Measurements from ENCODE around the gene C1orf35. TPM values are rescaled to one million over a fixed set of nuclear protein-coding genes. Genes with fewer than 3 reads are reported as not detected.

Gene C1orf35
- total RNA-seq, 1 donor from 2014 or later: 21.9 TPM

GRCh38 chr1:228150461-228151179 lies 47.5 kb upstream of the C1orf35 start:
- TF ChIP-seq CTCF (IDR thresholded peaks at IDR 0.05; ENCODE audit: partially characterized antibody, unreplicated experiment): no peak
- no peak overlapping the region for H3K4me3 Mint-ChIP-seq (ENCODE audit: unreplicated experiment)
- no peaks in the 10 kb centered on the region for H3K4me1 Mint-ChIP-seq (ENCODE audit: low read depth, unreplicated experiment)
- no peak for DNase-seq
- H3K9me3 Mint-ChIP-seq (ENCODE audit: unreplicated experiment): no peaks in the 10 kb centered on the region
- no peak overlapping the region for H3K27ac Mint-ChIP-seq (ENCODE audit: unreplicated experiment)
- H3K27me3 Mint-ChIP-seq (ENCODE audit: unreplicated experiment): peaks cover 9% of the 10 kb centered on the region
- H3K36me3 Mint-ChIP-seq (ENCODE audit: unreplicated experiment): no peaks in the 10 kb centered on the region

DNA sequence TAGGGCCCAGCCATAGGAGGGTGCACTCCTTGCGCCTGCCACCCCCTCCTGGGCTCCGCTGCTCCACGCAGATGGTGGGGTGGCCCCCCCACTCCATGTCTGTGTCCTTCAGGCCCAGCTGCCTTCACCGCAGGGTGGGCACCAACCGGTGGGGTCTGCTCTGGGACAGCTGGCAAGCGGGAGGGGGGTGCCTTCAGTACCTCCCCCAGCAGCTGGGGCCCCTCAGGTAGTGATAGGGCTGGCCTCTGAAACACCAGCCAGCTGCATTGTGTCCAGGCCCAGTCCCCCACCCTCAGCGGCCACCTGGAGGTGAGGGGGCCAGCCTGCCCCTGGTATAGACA lies 47.0 kb upstream of the C1orf35 start:
- no peak for DNase-seq
- no peak overlapping the region for H3K27ac Mint-ChIP-seq (ENCODE audit: unreplicated experiment)
- H3K9me3 Mint-ChIP-seq (ENCODE audit: unreplicated experiment): no peaks in the 10 kb centered on the region
- peaks cover 9% of the 10 kb centered on the region for H3K27me3 Mint-ChIP-seq (ENCODE audit: unreplicated experiment)
- H3K36me3 Mint-ChIP-seq (ENCODE audit: unreplicated experiment): no peaks in the 10 kb centered on the region
- TF ChIP-seq CTCF (IDR thresholded peaks at IDR 0.05; ENCODE audit: partially characterized antibody, unreplicated experiment): no peak
- H3K4me1 Mint-ChIP-seq (ENCODE audit: low read depth, unreplicated experiment): no peaks in the 10 kb centered on the region
- H3K4me3 Mint-ChIP-seq (ENCODE audit: unreplicated experiment): no peak overlapping the region

DNA sequence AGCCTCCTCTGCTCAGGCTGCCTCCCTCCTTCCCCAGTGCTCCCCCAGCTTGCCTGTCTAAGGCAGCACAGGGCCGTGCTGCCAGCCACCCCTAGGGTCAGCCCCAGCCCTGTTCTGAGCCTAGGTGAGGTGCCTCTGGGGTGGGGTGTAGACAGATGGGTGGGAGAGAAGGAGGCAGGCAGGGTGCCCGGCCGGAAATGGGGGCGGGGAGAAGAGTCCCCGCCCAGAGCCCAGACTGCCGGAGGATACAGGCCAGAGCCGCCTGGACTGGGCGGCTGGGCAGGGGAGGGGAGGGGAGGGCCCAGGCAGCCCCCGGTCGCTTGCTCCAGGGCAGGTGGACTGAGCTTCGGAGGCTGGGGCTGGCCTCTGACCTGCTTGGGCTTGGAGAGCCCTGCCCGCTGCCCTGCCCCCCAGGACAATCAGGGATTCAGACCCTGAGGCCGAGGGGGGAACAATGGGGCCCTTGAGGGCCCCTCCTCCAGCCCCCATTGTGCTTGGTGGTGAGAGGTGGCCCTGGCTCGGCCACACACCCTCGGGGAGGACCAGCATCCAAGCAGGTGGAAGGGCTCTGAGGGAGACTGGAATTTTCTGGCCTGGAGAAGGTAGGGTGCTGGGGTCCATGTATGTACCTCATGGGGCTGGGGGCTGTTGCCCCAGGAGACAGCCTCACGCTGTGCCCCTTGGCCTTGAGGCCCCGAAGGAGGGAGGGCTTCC lies 46.4 kb upstream of the C1orf35 start, which contains the start of gene GJC2:
Gene GJC2 (plus strand): TSS at position 525 of the 714 bp plus-strand sequence. CDS start 7,829 bp downstream, outside the sequence.
- DNase-seq: peak; percentile 26
- no peaks in the 10 kb centered on the region for H3K4me1 Mint-ChIP-seq (ENCODE audit: low read depth, unreplicated experiment)
- TF ChIP-seq CTCF (IDR thresholded peaks at IDR 0.05; ENCODE audit: partially characterized antibody, unreplicated experiment): no peak
- no peaks in the 10 kb centered on the region for H3K9me3 Mint-ChIP-seq (ENCODE audit: unreplicated experiment)
- no peak within 1 kb of the TSS for H3K4me3 Mint-ChIP-seq (ENCODE audit: unreplicated experiment)
- H3K27ac Mint-ChIP-seq (ENCODE audit: unreplicated experiment): no peak within 1 kb of the TSS
- H3K27me3 Mint-ChIP-seq (ENCODE audit: unreplicated experiment): peaks cover 9% of the 10 kb centered on the region
- no peaks in the 10 kb centered on the region for H3K36me3 Mint-ChIP-seq (ENCODE audit: unreplicated experiment)

- Mint-ChIP-seq H3K9me3 (ENCODE audit: unreplicated experiment) (peaks cover under 1% of the 10 kb centered on the region), H3K4me1 (ENCODE audit: low read depth, unreplicated experiment) (peaks cover 3% of the 10 kb centered on the region), H3K27me3 (ENCODE audit: unreplicated experiment) (peaks cover 9% of the 10 kb centered on the region), H3K27ac (ENCODE audit: unreplicated experiment) (no peak overlapping the region), H3K36me3 (ENCODE audit: unreplicated experiment) (no peaks in the 10 kb centered on the region), H3K4me3 (ENCODE audit: unreplicated experiment) (no peak overlapping the region)
- no peak for DNase-seq
- TF ChIP-seq CTCF (IDR thresholded peaks at IDR 0.05; ENCODE audit: partially characterized antibody, unreplicated experiment): no peak
These were observed 45.8 kb upstream of the C1orf35 start for GRCh38 chr1:228148935-228149405.
